ENCODE results near the gene ARID1B. TPM values are rescaled to one million over a fixed set of nuclear protein-coding genes. Genes with fewer than 3 reads are reported as not detected.

ARID1B gene
- total and polyA plus RNA-seq, 12 donors = 13.3 to 85.6 (median 50.9) TPM

DNA sequence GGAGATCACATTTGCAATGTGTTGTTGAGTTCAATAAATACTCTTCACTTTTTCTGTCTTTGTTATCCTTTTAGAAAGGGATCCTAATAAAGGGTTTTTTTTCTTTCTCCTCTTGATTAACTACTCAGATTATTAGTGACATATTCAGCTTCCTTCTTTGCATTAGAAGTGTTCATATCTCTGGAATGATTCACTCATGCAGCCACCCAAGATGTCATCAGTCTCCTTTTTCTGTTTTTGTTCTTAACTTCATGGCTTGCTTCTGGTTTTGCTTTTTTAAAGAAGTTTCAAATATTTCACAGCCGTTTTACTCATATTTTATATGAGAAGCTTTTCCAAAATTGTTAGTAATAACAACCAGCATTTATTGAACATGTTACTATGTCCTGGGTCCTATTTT is 358.5 kb downstream of the ARID1B start:
- Histone ChIP-seq H3K36me3 (replicated peaks in 1 of 2) (peaks cover 0 to 16% of the 10 kb centered on the region in 2 donors), H3K4me3 (no peak overlapping the region), H3K4me1 (replicated peaks in 1 of 2) (peaks cover 0 to 5% of the 10 kb centered on the region in 2 donors), H3K27ac (no peak overlapping the region), H3K27me3 (no peaks in the 10 kb centered on the region), H3K9me3 (replicated peaks in 1 of 3) (no peaks in the 10 kb centered on the region)
- no peak for DNase-seq
- intact Hi-C loops (cut with DNase I) = no loop called here
- TF ChIP-seq POLR2A (IDR thresholded peaks at IDR 0.05) (no peak), CTCF (IDR thresholded peaks at IDR 0.05) (no peak)
- 76 to 80% (median 77%) methylated on average over 1 of the region's 1 CpG for WGBS, 4 donors

- no peak for DNase-seq
- Histone ChIP-seq H3K36me3 (replicated peaks in 1 of 2) (peaks cover 0 to 23% of the 10 kb centered on the region in 2 donors), H3K27me3 (no peaks in the 10 kb centered on the region), H3K4me1 (replicated peaks in 1 of 2) (peaks cover 0 to under 1% of the 10 kb centered on the region in 2 donors), H3K4me3 (no peak overlapping the region), H3K27ac (no peak overlapping the region), H3K9me3 (replicated peaks in 1 of 3) (no peaks in the 10 kb centered on the region)
- 92 to 98% (median 93%) methylated on average over 2 of the region's 2 CpGs for WGBS, 4 donors
- TF ChIP-seq POLR2A (IDR thresholded peaks at IDR 0.05) = no peak
- TF ChIP-seq CTCF (IDR thresholded peaks at IDR 0.05) = no peak
- intact Hi-C loops (cut with DNase I) = no loop called here
Measured at GRCh38 chr6:157137501-157137900, 360.3 kb downstream of the ARID1B start.

DNA sequence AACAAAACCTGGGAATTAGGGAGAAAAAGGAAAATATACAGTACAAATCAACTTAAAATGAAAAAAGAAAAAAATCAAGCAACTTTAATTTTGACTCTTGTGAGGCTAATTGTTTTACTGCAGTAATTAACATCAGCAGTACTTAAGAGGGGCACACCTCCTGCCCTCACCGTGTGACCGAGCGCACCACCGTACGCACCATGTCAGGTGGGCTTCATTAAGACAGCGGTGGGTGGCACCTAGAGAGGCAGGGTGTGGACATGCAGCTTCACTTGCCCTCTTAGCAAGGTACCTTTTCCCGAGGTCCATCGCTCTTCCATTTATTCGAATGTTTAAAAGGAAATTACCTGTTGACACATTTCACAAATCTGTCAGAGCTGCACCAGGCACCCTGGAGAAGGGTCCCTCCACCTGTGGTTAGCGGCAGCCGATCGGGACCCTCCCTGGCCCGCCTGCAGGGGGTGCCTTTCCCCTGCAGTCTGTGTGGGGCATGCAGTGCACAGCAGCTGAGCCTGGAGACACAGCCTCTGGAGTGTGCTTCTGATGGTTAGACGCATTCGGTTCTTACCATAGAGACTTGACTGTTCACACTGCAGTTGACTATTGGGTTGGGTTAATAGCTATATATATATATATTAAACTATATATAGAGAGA is 362.0 kb downstream of the ARID1B start:
- 89 to 94% (median 91%) methylated on average over 10 to 15 of the region's 15 CpGs for WGBS, 4 donors
- H3K9me3 ChIP-seq (replicated peaks in 1 of 3) = no peaks in the 10 kb centered on the region
- H3K27ac ChIP-seq = no peak overlapping the region
- DNase-seq = peak in 1 of 7 donors; percentile 35
- H3K36me3 ChIP-seq (replicated peaks in 1 of 2) = peaks cover 0 to 9% of the 10 kb centered on the region in 2 donors
- intact Hi-C loops (cut with DNase I) = no loop called here
- H3K4me1 ChIP-seq (replicated peaks in 1 of 2) = peaks cover 0 to 6% of the 10 kb centered on the region in 2 donors
- H3K4me3 ChIP-seq = no peak overlapping the region
- TF ChIP-seq CTCF (IDR thresholded peaks at IDR 0.05) (peak in 1 of 6 experiments; percentile 23), POLR2A (IDR thresholded peaks at IDR 0.05) (no peak)
- no peaks in the 10 kb centered on the region for H3K27me3 ChIP-seq

GRCh38 chr6:157143171-157143889 is 366.2 kb downstream of the ARID1B start:
- H3K4me3 ChIP-seq = no peak overlapping the region
- intact Hi-C loops (cut with DNase I) = no loop called here
- DNase-seq = peak in 2 of 7 donors; percentile 29 to 68
- no peaks in the 10 kb centered on the region for H3K27me3 ChIP-seq
- WGBS, 4 donors = 69 to 75% (median 72%) methylated on average over 10 of the region's 10 CpGs
- peaks cover 0 to 21% of the 10 kb centered on the region in 2 donors for H3K4me1 ChIP-seq (replicated peaks in 1 of 2)
- TF ChIP-seq CTCF (IDR thresholded peaks at IDR 0.05) (no peak), POLR2A (IDR thresholded peaks at IDR 0.05) (no peak)
- H3K27ac ChIP-seq = peak overlapping the region in 1 of 5 donors; percentile 29
- H3K9me3 ChIP-seq (replicated peaks in 1 of 3) = no peaks in the 10 kb centered on the region
- peaks cover 0 to 9% of the 10 kb centered on the region in 2 donors for H3K36me3 ChIP-seq (replicated peaks in 1 of 2)

Measured in adrenal gland (tissue), 12 donors.